Calu3 (cell line): ENCODE measurements around the gene MAP3K6. TPM values are rescaled to one million over a fixed set of nuclear protein-coding genes. Genes with fewer than 3 reads are reported as not detected.

Experiments
- BruUV-seq: library from RNA; stranded (reverse); fragments of 400-500 nt; replicated peaks from 2 replicates; lab custom pipeline; 2021; lab: Mats Ljungman, UMichigan
- CTCF ChIA-PET: fragments of 300-600 bp; sonication (Branson Sonifier 250); formaldehyde crosslinking; loops from one replicate; lab custom pipeline; 2022; ENCODE audit warnings: antibody characterized with exemption; lab: Charles Lee
- DNase-seq: peaks from one replicate; pipeline ENCODE4 v3.0.0; 2022
- H3K27ac Mint-ChIP-seq: one replicate; pipeline ENCODE4 v1.8.0; 2022; ENCODE audit warnings: mixed read lengths; ENCODE audit not compliant: unreplicated experiment
- H3K27me3 Mint-ChIP-seq: one replicate; pipeline ENCODE4 v1.8.0; 2022; ENCODE audit warnings: mixed read lengths; ENCODE audit not compliant: unreplicated experiment
- H3K36me3 Mint-ChIP-seq: one replicate; pipeline ENCODE4 v1.8.0; 2022; ENCODE audit warnings: mild to moderate bottlenecking, moderate library complexity, mixed read lengths; ENCODE audit not compliant: insufficient read depth, unreplicated experiment
- H3K4me1 Mint-ChIP-seq: one replicate; pipeline ENCODE4 v1.8.0; 2022; ENCODE audit warnings: mild to moderate bottlenecking, low read depth, mixed read lengths; ENCODE audit not compliant: unreplicated experiment
- H3K4me3 Mint-ChIP-seq: one replicate; pipeline ENCODE4 v1.8.0; 2022; ENCODE audit warnings: mild to moderate bottlenecking, low read depth, moderate library complexity, mixed read lengths; ENCODE audit not compliant: unreplicated experiment
- H3K9me3 Mint-ChIP-seq: one replicate; pipeline ENCODE4 v1.8.0; 2022; ENCODE audit warnings: low read depth, mixed read lengths; ENCODE audit not compliant: unreplicated experiment
- intact Hi-C: fragments of 100-400 bp; cut with micrococcal nuclease; formaldehyde crosslinking; loops from one replicate; pipeline ENCODE4 v1.10.0; 2022; ENCODE audit not compliant: unreplicated experiment
- total RNA-seq: library from RNA; stranded (reverse); gene quantifications from 2 replicates; pipeline ENCODE4 v1.2.3, GENCODE V29; 2022
- TF ChIP-seq, protein P1 (sequence below): fragments of 200-600 bp; IDR thresholded peaks from one replicate; pipeline ENCODE4 v1.8.0; 2022; ENCODE audit warnings: antibody characterized with exemption; ENCODE audit not compliant: unreplicated experiment

MAP3K6 gene
- total RNA-seq, 1 experiment from 2014 or later: 10.3 TPM

- TF ChIP-seq, protein P1, sequence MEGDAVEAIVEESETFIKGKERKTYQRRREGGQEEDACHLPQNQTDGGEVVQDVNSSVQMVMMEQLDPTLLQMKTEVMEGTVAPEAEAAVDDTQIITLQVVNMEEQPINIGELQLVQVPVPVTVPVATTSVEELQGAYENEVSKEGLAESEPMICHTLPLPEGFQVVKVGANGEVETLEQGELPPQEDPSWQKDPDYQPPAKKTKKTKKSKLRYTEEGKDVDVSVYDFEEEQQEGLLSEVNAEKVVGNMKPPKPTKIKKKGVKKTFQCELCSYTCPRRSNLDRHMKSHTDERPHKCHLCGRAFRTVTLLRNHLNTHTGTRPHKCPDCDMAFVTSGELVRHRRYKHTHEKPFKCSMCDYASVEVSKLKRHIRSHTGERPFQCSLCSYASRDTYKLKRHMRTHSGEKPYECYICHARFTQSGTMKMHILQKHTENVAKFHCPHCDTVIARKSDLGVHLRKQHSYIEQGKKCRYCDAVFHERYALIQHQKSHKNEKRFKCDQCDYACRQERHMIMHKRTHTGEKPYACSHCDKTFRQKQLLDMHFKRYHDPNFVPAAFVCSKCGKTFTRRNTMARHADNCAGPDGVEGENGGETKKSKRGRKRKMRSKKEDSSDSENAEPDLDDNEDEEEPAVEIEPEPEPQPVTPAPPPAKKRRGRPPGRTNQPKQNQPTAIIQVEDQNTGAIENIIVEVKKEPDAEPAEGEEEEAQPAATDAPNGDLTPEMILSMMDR: no peak
- BruUV-seq: no TSS peak
- Mint-ChIP-seq H3K9me3 (no peaks in the 10 kb centered on the region), H3K27me3 (no peaks in the 10 kb centered on the region), H3K4me3 (no peak overlapping the region), H3K27ac (no peak overlapping the region), H3K4me1 (no peaks in the 10 kb centered on the region), H3K36me3 (peaks cover 27% of the 10 kb centered on the region)
- CTCF ChIA-PET: interaction anchor here (0.6 to 0.7 kb wide), 3 partner anchors 150 to 320 kb away, joined by 3 read pairs; no protein-coding TSS in a partner anchor
- DNase-seq: no peak
- intact Hi-C loops: no loop called here
These were observed 31.0 kb upstream of the MAP3K6 start for GRCh38 chr1:27397749-27398148.

DNA sequence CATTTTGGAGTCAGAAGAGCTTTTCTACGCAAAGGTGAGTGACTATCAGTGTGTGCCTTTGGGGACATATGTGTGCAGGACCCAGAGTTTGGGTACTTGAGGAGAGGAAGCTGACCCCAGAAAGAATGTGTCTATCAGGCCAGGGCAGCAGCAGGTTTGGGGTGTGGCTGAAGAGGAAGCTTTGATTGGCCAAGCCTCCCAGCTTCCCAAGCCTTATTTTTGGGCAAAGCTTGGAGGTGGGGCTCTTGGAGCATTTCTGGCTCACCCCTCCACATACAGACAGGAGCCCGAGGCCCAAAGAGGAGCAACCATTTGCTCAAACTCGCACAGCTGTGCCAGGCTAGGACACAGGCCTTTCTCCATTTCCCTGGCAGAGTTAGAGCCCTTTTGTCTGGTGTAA is 30.3 kb upstream of the MAP3K6 start:
- TF ChIP-seq, protein P1: no peak
- Mint-ChIP-seq H3K4me1 (peaks cover 5% of the 10 kb centered on the region), H3K9me3 (no peaks in the 10 kb centered on the region), H3K36me3 (peaks cover 33% of the 10 kb centered on the region), H3K4me3 (no peak overlapping the region), H3K27ac (no peak overlapping the region), H3K27me3 (peaks cover 6% of the 10 kb centered on the region)
- no TSS peak for BruUV-seq
- CTCF ChIA-PET: interaction anchor here (0.6 to 1.1 kb wide), 3 partner anchors 96 to 240 kb away, joined by 3 read pairs; no protein-coding TSS in a partner anchor
- no peak for DNase-seq
- intact Hi-C loops: no loop called here

GRCh38 chr1:27395441-27396195 is 28.9 kb upstream of the MAP3K6 start:
- peaks cover 11% of the 10 kb centered on the region for H3K4me1 Mint-ChIP-seq
- peak; percentile 75 for DNase-seq
- no peak overlapping the region for H3K27ac Mint-ChIP-seq
- no peak overlapping the region for H3K4me3 Mint-ChIP-seq
- no peaks in the 10 kb centered on the region for H3K9me3 Mint-ChIP-seq
- BruUV-seq: no TSS peak
- peaks cover 20% of the 10 kb centered on the region for H3K27me3 Mint-ChIP-seq
- intact Hi-C loops: no loop called here
- H3K36me3 Mint-ChIP-seq: peaks cover 38% of the 10 kb centered on the region
- TF ChIP-seq, protein P1: peak; percentile 81
- CTCF ChIA-PET: interaction anchor here (0.6 to 1.7 kb wide), 9 partner anchors 27 to 253 kb away, joined by 3 to 10 read pairs (median 5); partner anchors contain the start of gene MAP3K6

- peaks cover 11% of the 10 kb centered on the region for H3K4me1 Mint-ChIP-seq
- H3K27ac Mint-ChIP-seq: no peak overlapping the region
- intact Hi-C loops: no loop called here
- CTCF ChIA-PET: interaction anchor here (0.6 to 1.7 kb wide), 10 partner anchors 27 to 254 kb away, joined by 3 to 10 read pairs (median 4); partner anchors contain the start of gene MAP3K6
- H3K36me3 Mint-ChIP-seq: peaks cover 34% of the 10 kb centered on the region
- H3K4me3 Mint-ChIP-seq: no peak overlapping the region
- TF ChIP-seq, protein P1: no peak
- BruUV-seq: TSS peak; percentile 86
- no peaks in the 10 kb centered on the region for H3K9me3 Mint-ChIP-seq
- no peak for DNase-seq
- peaks cover 27% of the 10 kb centered on the region for H3K27me3 Mint-ChIP-seq
These were observed 28.2 kb upstream of the MAP3K6 start for GRCh38 chr1:27394925-27395324.
